ENCODE measurements around the gene GOLIM4. TPM values are rescaled to one million over a fixed set of nuclear protein-coding genes. Genes with fewer than 3 reads are reported as not detected.

GOLIM4 gene
- total and polyA plus RNA-seq, 2 of the 13 experiments (the other 11 are each of a cell fraction or from before 2014, with no cell fraction given), result 10.9 to 47.7 TPM

DNA sequence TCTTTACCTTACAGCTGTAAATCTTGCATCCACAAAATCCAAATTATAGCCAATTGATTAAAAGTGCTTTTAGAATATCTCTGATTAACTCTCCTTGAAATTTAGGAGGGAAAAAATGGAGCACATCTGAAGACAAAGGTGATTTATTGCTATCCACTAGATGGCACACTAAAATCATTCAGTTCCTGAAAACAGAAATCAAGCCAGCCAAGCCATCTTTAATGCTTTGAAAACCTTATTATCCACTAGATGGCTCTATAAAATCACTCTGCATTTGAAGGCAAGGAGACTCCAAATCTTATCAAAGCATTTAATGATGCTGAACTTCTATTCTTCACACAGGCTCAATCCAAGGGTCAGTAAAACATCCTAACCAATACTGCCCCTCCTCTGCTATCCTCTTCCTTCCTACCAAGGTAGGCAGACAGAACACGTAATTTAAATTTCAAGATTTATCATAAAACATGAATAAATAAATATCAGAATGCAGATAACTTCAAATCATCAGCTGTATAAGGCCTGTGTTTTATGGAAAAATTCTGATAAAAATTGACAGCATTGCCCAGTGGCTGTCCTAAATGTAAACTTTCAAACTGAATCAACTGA, 48.4 kb downstream of the GOLIM4 start (continued):
- TF ChIP-seq FLYWCH1 (CRISPR knock-in tag; IDR thresholded peaks at IDR 0.05) (no peak), ZNF10 (CRISPR knock-in tag; IDR thresholded peaks at IDR 0.05; ENCODE audit: borderline replicate concordance, low read depth) (no peak), ZFP37 (CRISPR knock-in tag; IDR thresholded peaks at IDR 0.05; ENCODE audit: borderline replicate concordance) (no peak), TGIF2 (CRISPR knock-in tag; IDR thresholded peaks at IDR 0.05) (no peak), ZNF562 (CRISPR knock-in tag; IDR thresholded peaks at IDR 0.05; ENCODE audit: borderline replicate concordance) (no peak), SATB2 (CRISPR knock-in tag; IDR thresholded peaks at IDR 0.05) (no peak), NR2F1 (CRISPR knock-in tag; IDR thresholded peaks at IDR 0.05) (no peak), ELF3 (CRISPR knock-in tag; IDR thresholded peaks at IDR 0.05) (0 out of 2 replicates have a peak, but pooled peaks have one; percentile 17), POLR2AphosphoS5 (IDR thresholded peaks at IDR 0.05; ENCODE audit: low read depth, low read length) (no peak), HOXA9 (CRISPR knock-in tag; IDR thresholded peaks at IDR 0.05; ENCODE audit: borderline replicate concordance) (no peak), ZNF280B (CRISPR knock-in tag; IDR thresholded peaks at IDR 0.05; ENCODE audit: borderline replicate concordance) (no peak)
- TF ChIP-seq, protein P1, sequence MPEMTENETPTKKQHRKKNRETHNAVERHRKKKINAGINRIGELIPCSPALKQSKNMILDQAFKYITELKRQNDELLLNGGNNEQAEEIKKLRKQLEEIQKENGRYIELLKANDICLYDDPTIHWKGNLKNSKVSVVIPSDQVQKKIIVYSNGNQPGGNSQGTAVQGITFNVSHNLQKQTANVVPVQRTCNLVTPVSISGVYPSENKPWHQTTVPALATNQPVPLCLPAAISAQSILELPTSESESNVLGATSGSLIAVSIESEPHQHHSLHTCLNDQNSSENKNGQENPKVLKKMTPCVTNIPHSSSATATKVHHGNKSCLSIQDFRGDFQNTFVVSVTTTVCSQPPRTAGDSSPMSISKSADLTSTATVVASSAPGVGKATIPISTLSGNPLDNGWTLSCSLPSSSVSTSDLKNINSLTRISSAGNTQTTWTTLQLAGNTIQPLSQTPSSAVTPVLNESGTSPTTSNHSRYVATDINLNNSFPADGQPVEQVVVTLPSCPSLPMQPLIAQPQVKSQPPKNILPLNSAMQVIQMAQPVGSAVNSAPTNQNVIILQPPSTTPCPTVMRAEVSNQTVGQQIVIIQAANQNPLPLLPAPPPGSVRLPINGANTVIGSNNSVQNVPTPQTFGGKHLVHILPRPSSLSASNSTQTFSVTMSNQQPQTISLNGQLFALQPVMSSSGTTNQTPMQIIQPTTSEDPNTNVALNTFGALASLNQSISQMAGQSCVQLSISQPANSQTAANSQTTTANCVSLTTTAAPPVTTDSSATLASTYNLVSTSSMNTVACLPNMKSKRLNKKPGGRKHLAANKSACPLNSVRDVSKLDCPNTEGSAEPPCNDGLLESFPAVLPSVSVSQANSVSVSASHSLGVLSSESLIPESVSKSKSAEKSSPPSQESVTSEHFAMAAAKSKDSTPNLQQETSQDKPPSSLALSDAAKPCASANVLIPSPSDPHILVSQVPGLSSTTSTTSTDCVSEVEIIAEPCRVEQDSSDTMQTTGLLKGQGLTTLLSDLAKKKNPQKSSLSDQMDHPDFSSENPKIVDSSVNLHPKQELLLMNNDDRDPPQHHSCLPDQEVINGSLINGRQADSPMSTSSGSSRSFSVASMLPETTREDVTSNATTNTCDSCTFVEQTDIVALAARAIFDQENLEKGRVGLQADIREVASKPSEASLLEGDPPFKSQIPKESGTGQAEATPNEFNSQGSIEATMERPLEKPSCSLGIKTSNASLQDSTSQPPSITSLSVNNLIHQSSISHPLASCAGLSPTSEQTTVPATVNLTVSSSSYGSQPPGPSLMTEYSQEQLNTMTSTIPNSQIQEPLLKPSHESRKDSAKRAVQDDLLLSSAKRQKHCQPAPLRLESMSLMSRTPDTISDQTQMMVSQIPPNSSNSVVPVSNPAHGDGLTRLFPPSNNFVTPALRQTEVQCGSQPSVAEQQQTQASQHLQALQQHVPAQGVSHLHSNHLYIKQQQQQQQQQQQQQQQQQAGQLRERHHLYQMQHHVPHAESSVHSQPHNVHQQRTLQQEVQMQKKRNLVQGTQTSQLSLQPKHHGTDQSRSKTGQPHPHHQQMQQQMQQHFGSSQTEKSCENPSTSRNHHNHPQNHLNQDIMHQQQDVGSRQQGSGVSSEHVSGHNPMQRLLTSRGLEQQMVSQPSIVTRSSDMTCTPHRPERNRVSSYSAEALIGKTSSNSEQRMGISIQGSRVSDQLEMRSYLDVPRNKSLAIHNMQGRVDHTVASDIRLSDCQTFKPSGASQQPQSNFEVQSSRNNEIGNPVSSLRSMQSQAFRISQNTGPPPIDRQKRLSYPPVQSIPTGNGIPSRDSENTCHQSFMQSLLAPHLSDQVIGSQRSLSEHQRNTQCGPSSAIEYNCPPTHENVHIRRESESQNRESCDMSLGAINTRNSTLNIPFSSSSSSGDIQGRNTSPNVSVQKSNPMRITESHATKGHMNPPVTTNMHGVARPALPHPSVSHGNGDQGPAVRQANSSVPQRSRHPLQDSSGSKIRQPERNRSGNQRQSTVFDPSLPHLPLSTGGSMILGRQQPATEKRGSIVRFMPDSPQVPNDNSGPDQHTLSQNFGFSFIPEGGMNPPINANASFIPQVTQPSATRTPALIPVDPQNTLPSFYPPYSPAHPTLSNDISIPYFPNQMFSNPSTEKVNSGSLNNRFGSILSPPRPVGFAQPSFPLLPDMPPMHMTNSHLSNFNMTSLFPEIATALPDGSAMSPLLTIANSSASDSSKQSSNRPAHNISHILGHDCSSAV (CRISPR knock-in tag; IDR thresholded peaks at IDR 0.05; ENCODE audit: borderline replicate concordance), result no peak
- TF ChIP-seq, protein P2, sequence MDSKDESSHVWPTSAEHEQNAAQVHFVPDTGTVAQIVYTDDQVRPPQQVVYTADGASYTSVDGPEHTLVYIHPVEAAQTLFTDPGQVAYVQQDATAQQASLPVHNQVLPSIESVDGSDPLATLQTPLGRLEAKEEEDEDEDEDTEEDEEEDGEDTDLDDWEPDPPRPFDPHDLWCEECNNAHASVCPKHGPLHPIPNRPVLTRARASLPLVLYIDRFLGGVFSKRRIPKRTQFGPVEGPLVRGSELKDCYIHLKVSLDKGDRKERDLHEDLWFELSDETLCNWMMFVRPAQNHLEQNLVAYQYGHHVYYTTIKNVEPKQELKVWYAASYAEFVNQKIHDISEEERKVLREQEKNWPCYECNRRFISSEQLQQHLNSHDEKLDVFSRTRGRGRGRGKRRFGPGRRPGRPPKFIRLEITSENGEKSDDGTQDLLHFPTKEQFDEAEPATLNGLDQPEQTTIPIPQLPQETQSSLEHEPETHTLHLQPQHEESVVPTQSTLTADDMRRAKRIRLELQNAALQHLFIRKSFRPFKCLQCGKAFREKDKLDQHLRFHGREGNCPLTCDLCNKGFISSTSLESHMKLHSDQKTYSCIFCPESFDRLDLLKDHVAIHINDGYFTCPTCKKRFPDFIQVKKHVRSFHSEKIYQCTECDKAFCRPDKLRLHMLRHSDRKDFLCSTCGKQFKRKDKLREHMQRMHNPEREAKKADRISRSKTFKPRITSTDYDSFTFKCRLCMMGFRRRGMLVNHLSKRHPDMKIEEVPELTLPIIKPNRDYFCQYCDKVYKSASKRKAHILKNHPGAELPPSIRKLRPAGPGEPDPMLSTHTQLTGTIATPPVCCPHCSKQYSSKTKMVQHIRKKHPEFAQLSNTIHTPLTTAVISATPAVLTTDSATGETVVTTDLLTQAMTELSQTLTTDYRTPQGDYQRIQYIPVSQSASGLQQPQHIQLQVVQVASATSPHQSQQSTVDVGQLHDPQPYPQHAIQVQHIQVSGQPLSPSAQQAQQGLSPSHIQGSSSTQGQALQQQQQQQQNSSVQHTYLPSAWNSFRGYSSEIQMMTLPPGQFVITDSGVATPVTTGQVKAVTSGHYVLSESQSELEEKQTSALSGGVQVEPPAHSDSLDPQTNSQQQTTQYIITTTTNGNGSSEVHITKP (CRISPR knock-in tag; IDR thresholded peaks at IDR 0.05; ENCODE audit: low read depth), result no peak
- TF ChIP-seq, protein P3, sequence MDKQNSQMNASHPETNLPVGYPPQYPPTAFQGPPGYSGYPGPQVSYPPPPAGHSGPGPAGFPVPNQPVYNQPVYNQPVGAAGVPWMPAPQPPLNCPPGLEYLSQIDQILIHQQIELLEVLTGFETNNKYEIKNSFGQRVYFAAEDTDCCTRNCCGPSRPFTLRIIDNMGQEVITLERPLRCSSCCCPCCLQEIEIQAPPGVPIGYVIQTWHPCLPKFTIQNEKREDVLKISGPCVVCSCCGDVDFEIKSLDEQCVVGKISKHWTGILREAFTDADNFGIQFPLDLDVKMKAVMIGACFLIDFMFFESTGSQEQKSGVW (CRISPR knock-in tag; IDR thresholded peaks at IDR 0.05; ENCODE audit: borderline replicate concordance), result no peak

All from HepG2 (cell line).